ENCODE data around the gene NBAS. TPM values are rescaled to one million over a fixed set of nuclear protein-coding genes. Genes with fewer than 3 reads are reported as not detected.

Gene NBAS
- total and polyA plus RNA-seq, 7 donors: 19.5 to 52.8 (median 27.0) TPM

- no peaks in the 10 kb centered on the region for H3K9me3 ChIP-seq
- no peak for DNase-seq
- TF ChIP-seq CTCF (IDR thresholded peaks at IDR 0.05): no peak
- H3K27me3 ChIP-seq (ENCODE audit: insufficient read depth in 3 of 3, low read length in 2 of 3): no peaks in the 10 kb centered on the region
- no peak for ATAC-seq
- peaks cover 7% of the 10 kb centered on the region for H3K4me1 ChIP-seq
- H3K4me3 ChIP-seq: no peak overlapping the region
- H3K36me3 ChIP-seq (ENCODE audit: insufficient read depth in 1 of 2, low read depth in 1 of 2): peaks cover 0 to 1% of the 10 kb centered on the region in 2 donors
- no peak overlapping the region for H3K27ac ChIP-seq
- intact Hi-C loops (cut with DNase I): no loop called here
- WGBS, 3 donors: 97 to 99% (median 98%) methylated on average over 5 of the region's 5 CpGs
These were observed 201.2 kb downstream of the NBAS start for GRCh38 chr2:15359716-15360531.

GRCh38 chr2:15357922-15358321, 203.2 kb downstream of the NBAS start:
- Histone ChIP-seq H3K4me3 (no peak overlapping the region), H3K4me1 (peaks cover 11% of the 10 kb centered on the region), H3K27ac (no peak overlapping the region), H3K9me3 (no peaks in the 10 kb centered on the region), H3K36me3 (ENCODE audit: insufficient read depth in 1 of 2, low read depth in 1 of 2) (peaks cover 0 to 4% of the 10 kb centered on the region in 2 donors), H3K27me3 (ENCODE audit: insufficient read depth in 3 of 3, low read length in 2 of 3) (no peaks in the 10 kb centered on the region)
- intact Hi-C loops (cut with DNase I): no loop called here
- ATAC-seq: no peak
- DNase-seq: no peak
- no peak for TF ChIP-seq CTCF (IDR thresholded peaks at IDR 0.05)
- 83 to 88% (median 87%) methylated on average over 5 of the region's 5 CpGs for WGBS, 3 donors

- intact Hi-C loops (cut with DNase I): no loop called here
These were observed 203.9 kb downstream of the NBAS start for GRCh38 chr2:15357186-15357585.

GRCh38 chr2:15355386-15355785, 205.7 kb downstream of the NBAS start:
- H3K4me3 ChIP-seq: no peak overlapping the region
- intact Hi-C loops (cut with DNase I): no loop called here
- H3K9me3 ChIP-seq: no peaks in the 10 kb centered on the region
- H3K27ac ChIP-seq: no peak overlapping the region
- peaks cover 0 to 23% of the 10 kb centered on the region in 2 donors for H3K36me3 ChIP-seq (ENCODE audit: insufficient read depth in 1 of 2, low read depth in 1 of 2)
- no peaks in the 10 kb centered on the region for H3K27me3 ChIP-seq (ENCODE audit: insufficient read depth in 3 of 3, low read length in 2 of 3)
- TF ChIP-seq CTCF (IDR thresholded peaks at IDR 0.05): no peak
- DNase-seq (no peak), ATAC-seq (peak; percentile 48 to 78 (median 65))
- H3K4me1 ChIP-seq: peaks cover 11% of the 10 kb centered on the region
- WGBS, 3 donors: 19 to 37% (median 21%) methylated on average over 3 of the region's 3 CpGs

More at GRCh38 chr2:15357186-15357585, 203.9 kb downstream of the NBAS start:
- TF ChIP-seq CTCF (IDR thresholded peaks at IDR 0.05): no peak
- WGBS, 3 donors: 96 to 100% (median 99%) methylated on average over 1 of the region's 1 CpG
- no peak overlapping the region for H3K4me3 ChIP-seq
- no peak for DNase-seq
- H3K4me1 ChIP-seq: peaks cover 11% of the 10 kb centered on the region
- H3K27ac ChIP-seq: no peak overlapping the region
- no peaks in the 10 kb centered on the region for H3K27me3 ChIP-seq (ENCODE audit: insufficient read depth in 3 of 3, low read length in 2 of 3)
- H3K9me3 ChIP-seq: no peaks in the 10 kb centered on the region
- H3K36me3 ChIP-seq (ENCODE audit: insufficient read depth in 1 of 2, low read depth in 1 of 2): peaks cover 0 to 8% of the 10 kb centered on the region in 2 donors
- no peak for ATAC-seq

Data from psoas muscle (tissue), 8 donors.